Hepatocyte (in vitro differentiated cells): ENCODE results near the gene ROBO1. TPM values are rescaled to one million over a fixed set of nuclear protein-coding genes. Genes with fewer than 3 reads are reported as not detected.

Experiments used
- DNase-seq: peaks from one replicate; pipeline ENCODE4 v3.0.0-alpha.2; 2016; ENCODE audit warnings: low spot score
- H2AFZ ChIP-seq: fragments of 200-600 bp; sonication (generic); 2 replicates; pipeline ENCODE4 v1.6.0; 2016; ENCODE audit warnings: antibody characterized with exemption, mild to moderate bottlenecking
- H3K27ac ChIP-seq: fragments of 200-600 bp; sonication (generic); 2 replicates; pipeline ENCODE4 v1.5.1; 2016; ENCODE audit warnings: mild to moderate bottlenecking
- H3K27me3 ChIP-seq: fragments of 200-600 bp; sonication (generic); 2 replicates; pipeline ENCODE4 v1.6.1; 2016
- H3K36me3 ChIP-seq: fragments of 200-600 bp; sonication (generic); replicated peaks from 2 replicates; pipeline ENCODE4 v1.5.1; 2016; ENCODE audit warnings: low read depth; ENCODE audit not compliant: insufficient read depth
- H3K4me1 ChIP-seq: fragments of 200-600 bp; sonication (generic); 2 replicates; pipeline ENCODE4 v1.5.1; 2016; ENCODE audit warnings: mild to moderate bottlenecking, moderate library complexity; ENCODE audit not compliant: insufficient read depth
- H3K4me2 ChIP-seq: fragments of 200-600 bp; sonication (generic); 2 replicates; pipeline ENCODE4 v1.6.0; 2016
- H3K4me3 ChIP-seq: fragments of 200-600 bp; sonication (generic); 2 replicates; pipeline ENCODE4 v1.5.1; 2016; ENCODE audit warnings: mild to moderate bottlenecking
- H3K79me2 ChIP-seq: fragments of 200-600 bp; sonication (generic); 2 replicates; pipeline ENCODE4 v1.6.0; 2017; ENCODE audit warnings: mild to moderate bottlenecking
- H3K9me2 ChIP-seq: fragments of 200-600 bp; sonication (generic); replicated peaks from 2 replicates; pipeline ENCODE4 v1.6.0; 2017; ENCODE audit warnings: mild to moderate bottlenecking; ENCODE audit not compliant: insufficient read depth
- H3K9me3 ChIP-seq: fragments of 200-600 bp; sonication (generic); 2 replicates; pipeline ENCODE4 v1.5.1; 2016; ENCODE audit warnings: low read depth, mild to moderate bottlenecking
- H4K20me1 ChIP-seq: fragments of 200-600 bp; sonication (generic); 2 replicates; pipeline ENCODE4 v1.6.0; 2016; ENCODE audit warnings: mild to moderate bottlenecking; ENCODE audit not compliant: insufficient read depth, poor library complexity, severe bottlenecking
- EZH2 ChIP-seq: fragments of 200-600 bp; sonication (generic); IDR thresholded peaks from 2 replicates; pipeline ENCODE4 v1.6.1; 2016; ENCODE audit warnings: antibody characterized with exemption, mild to moderate bottlenecking, borderline replicate concordance
- EZH2phosphoT487 ChIP-seq: fragments of 200-600 bp; sonication (generic); IDR thresholded peaks from one replicate; pipeline ENCODE4 v1.6.1; 2018; ENCODE audit warnings: antibody characterized with exemption, mild to moderate bottlenecking, low read depth, moderate library complexity; ENCODE audit not compliant: unreplicated experiment, severe bottlenecking
- WGBS: methylation state at CpG from one replicate; pipeline ENCODE4 v1.1.6; 2016; ENCODE audit warnings: low lambda C conversion rate; ENCODE audit errors: missing lambda C conversion rate; 5-methylcytosine and 5-hydroxymethylcytosine counted together
- polyA plus RNA-seq: library from polyadenylated mRNA; unstranded; fragments of >200 nt; fragmentation: Nextera tagmentation; extraction: Ambion mirVana; gene quantifications from 2 replicates; pipeline ENCODE4 v1.2.1, GENCODE V29; 2016
- total RNA-seq: library from RNA; depleted of rRNA; stranded (reverse); fragments of >200 nt; gene quantifications from 2 replicates; pipeline ENCODE4 v1.2.3, GENCODE V29; 2014
- TF ChIP-seq, protein P1 (sequence below): fragments of 200-600 bp; sonication (generic); IDR thresholded peaks from 2 replicates; pipeline ENCODE4 v1.5.1; 2016; ENCODE audit warnings: antibody characterized with exemption, mild to moderate bottlenecking; ENCODE audit not compliant: poor library complexity

Gene ROBO1
- total and polyA plus RNA-seq, 2 experiments from 2014 or later: 13.6 to 44.3 TPM

DNA sequence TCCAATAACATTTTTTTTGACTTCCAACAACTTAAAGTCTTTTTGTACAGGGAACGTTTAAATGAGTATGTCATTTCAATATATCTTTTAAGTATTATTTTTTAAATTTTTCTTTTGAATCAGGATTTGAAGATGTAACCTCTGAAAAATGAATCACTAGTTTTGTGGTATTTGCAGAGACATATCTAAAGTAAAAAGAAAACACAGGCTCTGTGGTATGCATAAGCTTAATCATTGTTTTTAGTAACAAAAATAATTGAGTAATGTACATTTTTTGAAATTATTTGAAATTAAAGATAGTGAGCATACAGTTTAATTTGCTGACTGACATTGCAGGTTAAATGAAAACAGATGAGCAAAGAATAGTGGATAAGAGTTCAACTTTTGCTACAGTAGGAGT is 531.3 kb downstream of the ROBO1 start:
- 81% methylated on average over 1 of the region's 1 CpG for WGBS
- no peaks in the 10 kb centered on the region for H3K9me2 ChIP-seq
- H3K27me3 ChIP-seq: no peaks in the 10 kb centered on the region

DNA sequence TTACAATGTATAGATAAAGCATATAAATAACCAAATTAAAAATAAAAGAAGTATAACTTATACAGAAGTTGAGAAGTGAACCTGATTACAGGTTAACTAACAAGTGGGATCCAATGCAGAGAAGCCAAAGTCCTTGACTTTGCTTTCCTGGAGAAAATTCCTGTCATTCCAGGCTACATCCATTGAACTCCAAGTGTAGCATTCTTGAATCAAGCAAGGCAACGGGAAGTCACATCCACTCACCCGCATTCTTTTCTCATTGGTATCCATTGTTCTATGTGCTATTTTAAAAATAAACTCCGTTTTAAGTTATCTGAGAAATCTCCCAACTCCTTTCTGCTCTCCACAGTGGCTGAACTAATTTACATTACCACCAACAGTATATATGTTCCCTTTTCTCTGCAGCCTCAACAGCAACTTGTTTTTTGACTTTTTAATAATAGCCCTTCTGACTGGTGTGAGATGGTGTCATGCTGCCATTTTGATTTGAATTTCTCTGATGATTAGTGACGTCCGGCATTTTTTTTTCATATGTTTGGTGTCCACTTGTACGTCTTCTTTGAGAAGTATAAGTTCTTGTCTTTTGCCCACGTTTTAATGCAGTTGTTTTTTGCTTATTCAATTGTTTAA is 534.3 kb downstream of the ROBO1 start:
- no peaks in the 10 kb centered on the region for H3K79me2 ChIP-seq
- H3K9me3 ChIP-seq: no peaks in the 10 kb centered on the region
- H3K9me2 ChIP-seq: no peaks in the 10 kb centered on the region
- H3K4me1 ChIP-seq: no peaks in the 10 kb centered on the region
- no peaks in the 10 kb centered on the region for H3K27me3 ChIP-seq
- H2AFZ ChIP-seq: no peak overlapping the region
- H4K20me1 ChIP-seq: no peaks in the 10 kb centered on the region
- H3K4me2 ChIP-seq: no peak overlapping the region
- no peak for DNase-seq
- no peaks in the 10 kb centered on the region for H3K36me3 ChIP-seq
- H3K4me3 ChIP-seq: no peak overlapping the region
- no peak for TF ChIP-seq EZH2
- TF ChIP-seq, protein P1, sequence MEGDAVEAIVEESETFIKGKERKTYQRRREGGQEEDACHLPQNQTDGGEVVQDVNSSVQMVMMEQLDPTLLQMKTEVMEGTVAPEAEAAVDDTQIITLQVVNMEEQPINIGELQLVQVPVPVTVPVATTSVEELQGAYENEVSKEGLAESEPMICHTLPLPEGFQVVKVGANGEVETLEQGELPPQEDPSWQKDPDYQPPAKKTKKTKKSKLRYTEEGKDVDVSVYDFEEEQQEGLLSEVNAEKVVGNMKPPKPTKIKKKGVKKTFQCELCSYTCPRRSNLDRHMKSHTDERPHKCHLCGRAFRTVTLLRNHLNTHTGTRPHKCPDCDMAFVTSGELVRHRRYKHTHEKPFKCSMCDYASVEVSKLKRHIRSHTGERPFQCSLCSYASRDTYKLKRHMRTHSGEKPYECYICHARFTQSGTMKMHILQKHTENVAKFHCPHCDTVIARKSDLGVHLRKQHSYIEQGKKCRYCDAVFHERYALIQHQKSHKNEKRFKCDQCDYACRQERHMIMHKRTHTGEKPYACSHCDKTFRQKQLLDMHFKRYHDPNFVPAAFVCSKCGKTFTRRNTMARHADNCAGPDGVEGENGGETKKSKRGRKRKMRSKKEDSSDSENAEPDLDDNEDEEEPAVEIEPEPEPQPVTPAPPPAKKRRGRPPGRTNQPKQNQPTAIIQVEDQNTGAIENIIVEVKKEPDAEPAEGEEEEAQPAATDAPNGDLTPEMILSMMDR: no peak
- WGBS: 76% methylated on average over 7 of the region's 7 CpGs
- H3K27ac ChIP-seq: no peak overlapping the region

More for the DNA sequence above, 531.3 kb downstream of the ROBO1 start:
- TF ChIP-seq, protein P1: no peak
- no peak for TF ChIP-seq EZH2
- TF ChIP-seq EZH2phosphoT487: no peak
- H3K79me2 ChIP-seq: no peaks in the 10 kb centered on the region
- no peak overlapping the region for H3K27ac ChIP-seq
- DNase-seq: no peak
- no peak overlapping the region for H3K4me3 ChIP-seq
- no peaks in the 10 kb centered on the region for H3K36me3 ChIP-seq
- no peaks in the 10 kb centered on the region for H3K9me3 ChIP-seq
- H3K4me1 ChIP-seq: no peaks in the 10 kb centered on the region
- no peaks in the 10 kb centered on the region for H4K20me1 ChIP-seq
- H2AFZ ChIP-seq: no peak overlapping the region
- H3K4me2 ChIP-seq: no peak overlapping the region

DNA sequence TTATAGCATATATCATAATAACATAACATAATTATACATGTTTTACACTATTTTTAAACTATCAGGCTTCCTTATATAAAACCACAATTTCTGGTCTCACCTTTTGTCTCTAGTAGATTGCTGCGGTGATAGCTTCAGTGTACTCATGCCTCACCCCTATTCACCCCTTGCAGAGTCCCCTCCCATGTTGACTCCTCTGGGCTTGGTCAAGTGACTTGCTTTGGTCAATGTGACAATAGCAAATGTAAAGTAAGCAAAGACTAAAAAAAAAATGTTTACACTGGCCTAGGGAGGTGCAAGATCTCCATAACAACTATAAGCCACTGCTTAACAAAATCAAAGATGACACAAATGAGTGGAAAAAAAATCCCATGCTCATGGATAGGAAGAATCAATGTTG is 537.5 kb downstream of the ROBO1 start:
- Histone ChIP-seq H3K9me2 (no peaks in the 10 kb centered on the region), H3K27me3 (no peaks in the 10 kb centered on the region), H4K20me1 (no peaks in the 10 kb centered on the region), H3K4me3 (no peak overlapping the region), H3K9me3 (no peaks in the 10 kb centered on the region), H2AFZ (no peak overlapping the region), H3K4me2 (no peak overlapping the region), H3K79me2 (no peaks in the 10 kb centered on the region), H3K27ac (no peak overlapping the region), H3K4me1 (no peaks in the 10 kb centered on the region), H3K36me3 (no peaks in the 10 kb centered on the region)
- WGBS: 64% methylated on average over 1 of the region's 1 CpG
- no peak for TF ChIP-seq EZH2phosphoT487
- no peak for TF ChIP-seq EZH2
- TF ChIP-seq, protein P1: no peak
- no peak for DNase-seq

DNA sequence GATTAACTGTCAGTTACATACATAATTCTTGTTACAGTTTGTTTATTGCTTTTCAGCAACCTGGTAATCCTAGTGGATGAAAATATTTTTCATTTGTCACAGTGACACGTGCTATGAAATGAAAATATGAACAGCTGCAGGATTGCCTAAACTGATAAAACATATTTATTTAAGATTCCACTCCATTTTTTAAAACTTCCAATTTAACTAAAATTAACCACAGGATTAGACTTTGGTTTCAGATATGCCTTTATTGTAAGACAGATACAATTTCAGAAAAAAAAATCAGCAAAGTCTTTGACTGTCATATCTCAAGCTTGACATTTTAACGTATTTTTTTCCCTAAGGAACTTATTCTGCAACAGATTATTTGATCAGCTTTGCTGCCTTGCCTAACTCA is 550.7 kb downstream of the ROBO1 start:
- no peak overlapping the region for H3K27ac ChIP-seq
- no peaks in the 10 kb centered on the region for H4K20me1 ChIP-seq
- no peaks in the 10 kb centered on the region for H3K36me3 ChIP-seq
- H3K9me3 ChIP-seq: no peaks in the 10 kb centered on the region
- no peaks in the 10 kb centered on the region for H3K9me2 ChIP-seq
- H3K4me2 ChIP-seq: no peak overlapping the region
- no peak for DNase-seq
- 81% methylated on average over 2 of the region's 2 CpGs for WGBS
- H3K4me1 ChIP-seq: no peaks in the 10 kb centered on the region
- TF ChIP-seq EZH2phosphoT487 (no peak), EZH2 (no peak)
- TF ChIP-seq, protein P1: no peak
- H3K4me3 ChIP-seq: no peak overlapping the region
- no peak overlapping the region for H2AFZ ChIP-seq
- no peaks in the 10 kb centered on the region for H3K79me2 ChIP-seq
- no peaks in the 10 kb centered on the region for H3K27me3 ChIP-seq
